Heart left ventricle (tissue), 16 donors: ENCODE data around the gene USH1G. TPM values are rescaled to one million over a fixed set of nuclear protein-coding genes. Genes with fewer than 3 reads are reported as not detected.
"Not testable (repeated sequence)": the region's sequence is repeated elsewhere in the genome, so short reads cannot be mapped to it uniquely, and the experiment has no call there.

Source experiments
- ATAC-seq, 4 donors: fragments of 200-7000 bp; cut with Tn5 transposase; one replicate each; pipeline ENCODE4 v1.9.1; 2020 to 2022; ENCODE audit warnings: moderate library complexity in 4 of 4, mild to moderate bottlenecking in 3 of 4, moderate number of reproducible peaks in 1 of 4
- DNase-seq, 5 donors: peaks; one replicate each; pipeline ENCODE4 v3.0.0-alpha.2; 2020
- H3K27ac ChIP-seq, 12 donors: fragments of 200-600 bp; sonication (generic) in 4 of 12; one replicate each; pipeline versions ENCODE4 v1.5.0 to v1.8.0; 2016 to 2022; ENCODE audit warnings: mild to moderate bottlenecking in 2 of 12
- H3K27me3 ChIP-seq, 9 donors: fragments of 200-600 bp; sonication (generic) in 2 of 9; one replicate each; pipeline versions ENCODE4 v1.5.1 to v1.8.0; 2016 to 2022; ENCODE audit warnings: mild to moderate bottlenecking in 3 of 9
- H3K36me3 ChIP-seq, 9 donors: fragments of 200-600 bp; sonication (generic) in 2 of 9; one replicate each; pipeline versions ENCODE4 v1.5.0 to v1.8.0; 2018 to 2022; ENCODE audit warnings: mild to moderate bottlenecking in 2 of 9
- H3K4me1 ChIP-seq, 12 donors: fragments of 200-600 bp; sonication (generic) in 4 of 12; one replicate each; pipeline versions ENCODE4 v1.5.0 to v1.8.0; 2016 to 2022; ENCODE audit warnings: mild to moderate bottlenecking in 3 of 12
- H3K4me3 ChIP-seq, 12 donors: fragments of 200-600 bp; sonication (generic) in 4 of 12; one replicate each; pipeline versions ENCODE4 v1.5.0 to v1.8.0; 2017 to 2022; ENCODE audit warnings: mild to moderate bottlenecking in 9 of 12, moderate library complexity in 4 of 12
- H3K9me3 ChIP-seq, 12 donors: fragments of 200-600 bp; sonication (generic) in 4 of 12; one replicate each; pipeline versions ENCODE4 v1.5.0 to v1.8.0; 2016 to 2022; ENCODE audit warnings: mild to moderate bottlenecking in 1 of 12
- CTCF ChIP-seq, 12 donors: fragments of 200-600 bp; sonication (generic) in 4 of 12; IDR thresholded peaks; one replicate each; pipeline versions ENCODE4 v1.5.0 to v1.8.0; 2018 to 2022; ENCODE audit warnings: antibody characterized with exemption in 12 of 12, mild to moderate bottlenecking in 5 of 12
- POLR2A ChIP-seq, 2 donors: fragments of 450-650 bp; IDR thresholded peaks; one replicate each; pipeline ENCODE4 v1.6.1; 2017; ENCODE audit warnings: antibody characterized with exemption in 2 of 2, mild to moderate bottlenecking in 2 of 2, moderate library complexity in 2 of 2
- WGBS, 4 donors: extraction: QIAGEN DNeasy Blood & Tissue Kit in 2 of 4; methylation state at CpG; one replicate each; pipeline versions ENCODE4 v1.1.5 to v1.1.7; 2013 to 2018; 5-methylcytosine and 5-hydroxymethylcytosine counted together
- intact Hi-C, 10 donors: fragments of 100-400 bp; cut with DNase I; formaldehyde crosslinking; loops; one replicate each; pipeline versions ENCODE4 v1.11.1 to v1.14.2; 2022
- polyA plus RNA-seq, 2 donors: library from polyadenylated mRNA; stranded (reverse); fragments of 200-250 nt; gene quantifications; one replicate each; pipeline ENCODE4 v1.2.3, GENCODE V29; 2013
- total RNA-seq, 9 donors: library from RNA; depleted of rRNA in 2 of 9; stranded (reverse); fragments of >200 nt in 2 of 9; fragmentation: NEBNext Ultra II Directional in 3 of 9; extraction: Animal tissue kit (Norgen Biotek cat#: 25700) in 3 of 9; gene quantifications; one replicate each; pipeline versions ENCODE4 v1.1.0 to v1.2.4, GENCODE V29; 2016 to 2023
- donor health status: ischemic (EF 13 %, LVEDD 7.1; RV severe dilation, severe dysfunction).
- donor health status: healthy with polysubstance abuse.
- donor health status: DM: no; HTN: yes; CAD: no.
- donor health status: DM: no; HTN: no; CAD: no.
- donor health status: ischemic (EF 25% LVEDD 6.9; RV normal size, moderate dysfunction).
- donor health status: ischemic (EF 25% LVEDD 5.7; RV mildly dilated, moderate dysfunction).
- donor health status: healthy.
- donor health status: DM: yes; HTN: yes; CAD: no.
- donor health status: ischemic (EF 35%, LVEDD 5.7; RV mildly dilated, moderate dysfunction).
- donor health status: nonischemic (EF 11% LVEDD 7.7; RV severe dilation, severe dysfunction).
- donor health status: DM: yes; HTN: yes; CAD: no.
- donor health status: PGD.
- donor health status: ischemic (EF 29% LVEDD 5.4; RV normal size, mild dysfunction).
- donor health status: nonischemic (EF 23%, LVEDD 6.1; RV moderate dilation, normal function).

USH1G gene
- total and polyA plus RNA-seq, 11 donors: not detected

- no peak for ATAC-seq
- intact Hi-C loops: no loop called here
- peaks cover 0 to 32% (median 4%) of the 10 kb centered on the region in 9 donors for H3K27me3 ChIP-seq
Measured at GRCh38 chr17:74916136-74916850, 6.8 kb downstream of the USH1G start.

GRCh38 chr17:74911423-74911822 lies 11.6 kb downstream of the USH1G start:
- 60 to 64% (median 62%) methylated on average over 8 of the region's 8 CpGs for WGBS, 4 donors
- H3K9me3 ChIP-seq, H3K4me1 ChIP-seq, ATAC-seq, H3K27ac ChIP-seq, H3K36me3 ChIP-seq, H3K27me3 ChIP-seq, DNase-seq, intact Hi-C loops, H3K4me3 ChIP-seq: not testable (repeated sequence)

More at GRCh38 chr17:74916136-74916850, 6.8 kb downstream of the USH1G start:
- DNase-seq: peak in 1 of 5 donors; percentile 40
- no peaks in the 10 kb centered on the region for H3K36me3 ChIP-seq
- peaks cover 0 to 17% (median 0%) of the 10 kb centered on the region in 12 donors for H3K4me1 ChIP-seq
- H3K4me3 ChIP-seq: no peak overlapping the region
- WGBS, 4 donors: 81 to 90% (median 83%) methylated on average over 10 to 13 of the region's 13 CpGs
- no peaks in the 10 kb centered on the region for H3K9me3 ChIP-seq
- TF ChIP-seq CTCF (IDR thresholded peaks at IDR 0.05): no peak
- TF ChIP-seq POLR2A (IDR thresholded peaks at IDR 0.05): no peak
- H3K27ac ChIP-seq: no peak overlapping the region

GRCh38 chr17:74909097-74909496 lies 14.0 kb downstream of the USH1G start:
- intact Hi-C loops, H3K9me3 ChIP-seq: not testable (repeated sequence)

GRCh38 chr17:74907012-74907411 lies 16.0 kb downstream of the USH1G start:
- ATAC-seq: no peak
- no peak overlapping the region for H3K27ac ChIP-seq
- DNase-seq: peak in 1 of 5 donors; percentile 33
- peaks cover 0 to 16% (median 3%) of the 10 kb centered on the region in 9 donors for H3K27me3 ChIP-seq
- H3K4me1 ChIP-seq: no peaks in the 10 kb centered on the region
- no peak overlapping the region for H3K4me3 ChIP-seq
- no peaks in the 10 kb centered on the region for H3K9me3 ChIP-seq
- TF ChIP-seq CTCF (IDR thresholded peaks at IDR 0.05): no peak
- no peak for TF ChIP-seq POLR2A (IDR thresholded peaks at IDR 0.05)
- WGBS, 4 donors: 93 to 96% (median 95%) methylated on average over 7 to 34 of the region's 34 CpGs
- no peaks in the 10 kb centered on the region for H3K36me3 ChIP-seq
- intact Hi-C loops: no loop called here

More at GRCh38 chr17:74909097-74909496, 14.0 kb downstream of the USH1G start:
- not testable (repeated sequence) for ATAC-seq, H3K4me3 ChIP-seq, H3K4me1 ChIP-seq, H3K36me3 ChIP-seq, DNase-seq, H3K27ac ChIP-seq
- WGBS, 4 donors: 67 to 71% (median 69%) methylated on average over 4 of the region's 4 CpGs
- peaks cover 0 to 16% (median under 1%) of the 10 kb centered on the region in 9 donors for H3K27me3 ChIP-seq

GRCh38 chr17:74906214-74906793 lies 16.8 kb downstream of the USH1G start:
- H3K27ac ChIP-seq, H3K9me3 ChIP-seq, H3K4me1 ChIP-seq, ATAC-seq, H3K36me3 ChIP-seq, intact Hi-C loops, DNase-seq, H3K4me3 ChIP-seq: not testable (repeated sequence)
- peaks cover 0 to 17% (median 3%) of the 10 kb centered on the region in 9 donors for H3K27me3 ChIP-seq
- 66 to 76% (median 71%) methylated on average over 6 of the region's 6 CpGs for WGBS, 4 donors
